ENCODE measurements around the gene GORASP2.

- TF ChIP-seq ZNF274 (IDR thresholded peaks at IDR 0.05; ENCODE audit: low read depth, low read length) (no peak), YY1 (IDR thresholded peaks at IDR 0.05; ENCODE audit: insufficient read depth, insufficient read length) (no peak), SUZ12 (IDR thresholded peaks at IDR 0.05; ENCODE audit: extremely low read depth, insufficient read depth, insufficient read length) (no peak)
Observed at GRCh38 chr2:170965446-170966225, 36.6 kb downstream of the GORASP2 start.

All from NT2/D1 (cell line).